GM12873 (cell line): ENCODE results near the gene PDE2A.

Source experiments
- CTCF ChIP-seq: IDR thresholded peaks from 2 replicates; pipeline ENCODE4 v1.5.1; 2012; ENCODE audit warnings: low read depth, mild to moderate bottlenecking, moderate library complexity, low read length, control low read depth; ENCODE audit not compliant: insufficient read depth; ENCODE audit errors: missing control alignments

The PDE2A gene

GRCh38 chr11:72597721-72598120, 76.5 kb downstream of the PDE2A start:
- no peak for TF ChIP-seq CTCF

- TF ChIP-seq CTCF, result no peak
Observed at GRCh38 chr11:72595292-72595684, 78.9 kb downstream of the PDE2A start.

GRCh38 chr11:72594493-72595291, 79.5 kb downstream of the PDE2A start:
- TF ChIP-seq CTCF, result no peak

- no peak for TF ChIP-seq CTCF
Observed at GRCh38 chr11:72592698-72593495, 81.3 kb downstream of the PDE2A start.

GRCh38 chr11:72591785-72592502, 82.3 kb downstream of the PDE2A start:
- TF ChIP-seq CTCF, result no peak

- TF ChIP-seq CTCF, result no peak
Observed at GRCh38 chr11:72591023-72591422, 83.2 kb downstream of the PDE2A start.
